Measurements from ENCODE around the gene PLS3. TPM values are rescaled to one million over a fixed set of nuclear protein-coding genes. Genes with fewer than 3 reads are reported as not detected.
"Not testable (repeated sequence)": the region's sequence is repeated elsewhere in the genome, so short reads cannot be mapped to it uniquely, and the experiment has no call there.

PLS3 gene
- polyA plus RNA-seq, 2 donors = 59.6 to 103 TPM

DNA sequence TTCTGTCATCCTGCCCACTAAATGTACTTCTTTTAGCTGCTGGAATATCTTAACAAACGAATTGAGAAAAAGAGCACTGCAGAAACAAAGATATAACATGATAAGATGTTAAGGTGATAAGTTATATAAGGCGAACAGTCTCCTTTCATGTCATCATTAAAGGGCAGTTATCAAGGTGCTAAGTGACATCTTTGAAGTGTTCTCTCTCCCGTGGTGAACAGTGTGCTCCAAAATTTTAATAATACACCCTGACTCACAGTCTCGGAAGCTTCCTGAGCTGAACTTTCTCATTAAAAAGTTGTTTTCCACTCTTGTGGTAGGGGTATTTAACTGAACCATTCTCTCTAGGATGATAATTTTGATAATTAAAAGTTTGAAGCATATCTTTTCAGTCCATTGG lies 61.6 kb downstream of the PLS3 start:
- Histone ChIP-seq H3K27ac (ENCODE audit: low read depth in 2 of 2, low read length in 1 of 2) (no peak overlapping the region), H3K27me3 (ENCODE audit: control insufficient read depth in 1 of 2, insufficient read depth in 2 of 2, low read length in 2 of 2) (no peaks in the 10 kb centered on the region)

DNA sequence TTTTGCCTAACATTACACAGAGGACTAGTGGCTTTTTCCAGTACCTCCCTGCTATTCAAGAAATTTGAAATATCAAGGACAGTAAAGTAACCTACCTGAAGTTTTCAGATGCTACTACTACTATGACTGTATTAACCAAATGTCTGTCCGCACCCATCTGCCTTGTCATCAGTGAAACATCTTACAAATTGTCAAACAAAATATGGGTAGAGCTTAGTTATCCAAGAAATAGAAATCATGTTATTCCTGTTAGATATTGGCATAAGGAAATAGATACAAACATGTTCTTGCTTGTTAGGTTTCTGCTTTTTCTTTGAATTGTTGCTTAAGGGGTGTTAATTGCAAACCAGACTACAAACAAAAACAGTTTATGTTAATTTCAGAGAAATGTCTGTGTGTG lies 63.9 kb downstream of the PLS3 start:
- H3K27me3 ChIP-seq (ENCODE audit: control insufficient read depth in 1 of 2, insufficient read depth in 2 of 2, low read length in 2 of 2) = no peaks in the 10 kb centered on the region

More for the DNA sequence above, 61.6 kb downstream of the PLS3 start:
- H3K4me1 ChIP-seq (ENCODE audit: control insufficient read depth in 2 of 2, insufficient read depth in 2 of 2, low read length in 1 of 2) = no peaks in the 10 kb centered on the region
- no peak overlapping the region for H3K4me3 ChIP-seq (ENCODE audit: low read depth in 1 of 2, low read length in 2 of 2)
- WGBS, 2 donors = 49 to 70% methylated on average over 4 of the region's 4 CpGs
- no peaks in the 10 kb centered on the region for H3K36me3 ChIP-seq (ENCODE audit: control insufficient read depth in 2 of 2, insufficient read depth in 2 of 2, low read length in 1 of 2)
- H3K9me3 ChIP-seq (ENCODE audit: control insufficient read depth in 2 of 2, insufficient read depth in 1 of 2, low read depth in 1 of 2, low read length in 1 of 2) = no peaks in the 10 kb centered on the region

DNA sequence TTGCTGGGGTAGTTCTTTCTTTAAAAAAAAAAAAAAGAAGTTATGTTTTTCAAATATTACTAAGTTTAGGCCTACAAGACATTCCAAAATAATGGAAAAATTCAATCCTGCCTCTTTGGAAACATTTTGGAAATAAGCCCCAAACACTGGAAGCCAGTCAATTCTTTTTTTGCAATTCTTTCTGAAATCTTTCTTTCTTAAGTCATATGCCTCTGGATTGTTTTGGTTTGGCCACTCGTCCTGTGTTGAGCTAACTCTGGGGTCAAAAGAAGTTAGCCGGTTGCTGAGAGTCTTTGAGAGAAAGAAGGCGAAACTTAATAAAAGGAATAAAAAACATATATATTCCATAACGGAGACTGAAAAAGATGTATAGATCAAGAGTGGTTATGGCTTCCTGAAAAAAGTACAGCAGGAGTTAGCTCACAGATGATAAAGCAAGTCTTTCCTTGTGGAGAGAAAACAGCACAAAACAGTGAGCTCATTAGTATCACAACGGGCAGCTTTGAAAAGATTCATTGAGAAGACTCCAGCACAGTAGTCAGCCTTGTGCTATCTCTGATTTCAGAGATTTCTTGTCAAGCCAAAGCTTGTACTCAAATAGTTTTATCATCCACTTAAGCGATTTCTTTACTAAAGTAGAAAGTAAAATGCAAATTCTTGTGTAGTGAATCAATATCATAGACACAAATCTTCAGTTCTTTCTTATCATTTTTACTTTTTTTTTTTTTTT lies 64.8 kb downstream of the PLS3 start:
- Histone ChIP-seq H3K4me1 (ENCODE audit: control insufficient read depth in 2 of 2, insufficient read depth in 2 of 2, low read length in 1 of 2) (no peaks in the 10 kb centered on the region), H3K9me3 (ENCODE audit: control insufficient read depth in 2 of 2, insufficient read depth in 1 of 2, low read depth in 1 of 2, low read length in 1 of 2) (no peaks in the 10 kb centered on the region), H3K27ac (ENCODE audit: low read depth in 2 of 2, low read length in 1 of 2) (no peak overlapping the region), H3K36me3 (ENCODE audit: control insufficient read depth in 2 of 2, insufficient read depth in 2 of 2, low read length in 1 of 2) (no peaks in the 10 kb centered on the region), H3K4me3 (ENCODE audit: low read depth in 1 of 2, low read length in 2 of 2) (no peak overlapping the region), H3K27me3 (ENCODE audit: control insufficient read depth in 1 of 2, insufficient read depth in 2 of 2, low read length in 2 of 2) (no peaks in the 10 kb centered on the region)
- 49 to 60% methylated on average over 6 of the region's 6 CpGs for WGBS, 2 donors

More for the DNA sequence above, 63.9 kb downstream of the PLS3 start:
- H3K27ac ChIP-seq (ENCODE audit: low read depth in 2 of 2, low read length in 1 of 2) = no peak overlapping the region
- no peaks in the 10 kb centered on the region for H3K36me3 ChIP-seq (ENCODE audit: control insufficient read depth in 2 of 2, insufficient read depth in 2 of 2, low read length in 1 of 2)
- no peak overlapping the region for H3K4me3 ChIP-seq (ENCODE audit: low read depth in 1 of 2, low read length in 2 of 2)
- 43 to 69% methylated on average over 1 of the region's 1 CpG for whole genome bisulfite sequencing, 2 donors
- H3K4me1 ChIP-seq (ENCODE audit: control insufficient read depth in 2 of 2, insufficient read depth in 2 of 2, low read length in 1 of 2) = no peaks in the 10 kb centered on the region
- H3K9me3 ChIP-seq (ENCODE audit: control insufficient read depth in 2 of 2, insufficient read depth in 1 of 2, low read depth in 1 of 2, low read length in 1 of 2) = no peaks in the 10 kb centered on the region

DNA sequence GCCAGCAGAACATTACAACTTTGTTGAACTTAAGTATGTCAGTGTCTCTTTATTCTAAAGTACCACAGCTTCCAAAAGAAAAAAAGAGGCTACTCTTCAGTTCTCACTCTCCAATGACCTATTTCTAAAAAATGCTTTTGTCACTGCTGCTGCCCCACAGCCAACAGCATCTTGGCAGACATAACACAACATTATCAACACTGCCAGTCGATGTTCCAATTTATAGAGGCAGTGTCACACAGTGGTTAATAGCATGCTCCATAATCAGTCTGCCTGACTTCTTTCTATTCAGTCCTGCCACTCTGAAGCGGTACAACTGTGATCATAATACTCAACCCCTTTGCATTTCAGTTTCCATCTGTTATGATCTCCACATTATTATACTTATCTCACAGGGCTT lies 69.2 kb downstream of the PLS3 start:
- H3K27ac ChIP-seq (ENCODE audit: low read depth in 2 of 2, low read length in 1 of 2) = no peak overlapping the region
- no peaks in the 10 kb centered on the region for H3K36me3 ChIP-seq (ENCODE audit: control insufficient read depth in 2 of 2, insufficient read depth in 2 of 2, low read length in 1 of 2)
- no peaks in the 10 kb centered on the region for H3K27me3 ChIP-seq (ENCODE audit: control insufficient read depth in 1 of 2, insufficient read depth in 2 of 2, low read length in 2 of 2)
- no peaks in the 10 kb centered on the region for H3K9me3 ChIP-seq (ENCODE audit: control insufficient read depth in 2 of 2, insufficient read depth in 1 of 2, low read depth in 1 of 2, low read length in 1 of 2)
- no peak overlapping the region for H3K4me3 ChIP-seq (ENCODE audit: low read depth in 1 of 2, low read length in 2 of 2)
- WGBS, 2 donors = 66 to 82% methylated on average over 2 of the region's 2 CpGs
- no peaks in the 10 kb centered on the region for H3K4me1 ChIP-seq (ENCODE audit: control insufficient read depth in 2 of 2, insufficient read depth in 2 of 2, low read length in 1 of 2)

DNA sequence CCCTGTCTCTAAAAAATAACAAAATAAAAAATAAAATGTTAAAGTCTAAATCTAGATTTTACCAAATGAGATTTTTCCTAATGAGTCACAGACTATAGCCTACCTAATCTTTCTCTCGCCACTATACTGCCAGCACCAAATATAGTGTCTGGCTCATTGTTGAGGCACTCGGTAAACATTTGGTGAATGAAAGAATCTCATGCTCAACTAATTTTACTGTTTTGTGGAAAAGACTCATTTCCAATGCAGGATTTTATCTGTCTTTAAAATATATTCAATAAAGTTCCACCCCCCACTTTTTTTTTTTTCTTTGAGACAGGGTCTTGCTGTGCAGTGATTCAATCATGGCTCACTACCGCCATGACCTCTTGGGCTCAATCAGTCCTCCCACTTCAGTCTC lies 71.5 kb downstream of the PLS3 start:
- H3K4me3 ChIP-seq (ENCODE audit: low read depth in 1 of 2, low read length in 2 of 2) = no peak overlapping the region
- WGBS, 2 donors = 89 to 92% methylated on average over 3 of the region's 3 CpGs
- H3K9me3 ChIP-seq (ENCODE audit: control insufficient read depth in 2 of 2, insufficient read depth in 1 of 2, low read depth in 1 of 2, low read length in 1 of 2) = no peaks in the 10 kb centered on the region
- H3K36me3 ChIP-seq (ENCODE audit: control insufficient read depth in 2 of 2, insufficient read depth in 2 of 2, low read length in 1 of 2) = no peaks in the 10 kb centered on the region
- no peaks in the 10 kb centered on the region for H3K4me1 ChIP-seq (ENCODE audit: control insufficient read depth in 2 of 2, insufficient read depth in 2 of 2, low read length in 1 of 2)
- H3K27ac ChIP-seq (ENCODE audit: low read depth in 2 of 2, low read length in 1 of 2) = no peak overlapping the region
- no peaks in the 10 kb centered on the region for H3K27me3 ChIP-seq (ENCODE audit: control insufficient read depth in 1 of 2, insufficient read depth in 2 of 2, low read length in 2 of 2)

DNA sequence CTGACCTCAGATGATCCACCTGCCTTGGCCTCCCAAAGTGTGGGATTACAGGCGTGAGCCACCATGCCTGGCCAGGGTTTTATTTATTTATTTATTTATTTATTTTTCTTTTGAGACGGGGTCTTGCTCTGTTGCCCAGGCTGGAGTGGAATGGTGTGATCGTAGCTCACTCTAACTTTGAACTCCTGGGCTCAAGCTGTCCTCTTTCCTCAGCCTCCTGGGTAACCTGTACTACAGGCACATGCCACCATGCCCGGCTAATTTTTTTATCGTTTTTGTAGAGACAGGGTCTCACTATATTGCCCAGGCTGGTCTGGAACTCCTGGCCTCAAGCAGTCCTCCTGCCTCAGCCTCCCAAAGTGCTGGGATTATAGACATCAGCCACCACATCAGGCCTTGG lies 72.4 kb downstream of the PLS3 start:
- H3K27me3 ChIP-seq (ENCODE audit: control insufficient read depth in 1 of 2, insufficient read depth in 2 of 2, low read length in 2 of 2); H3K4me1 ChIP-seq (ENCODE audit: control insufficient read depth in 2 of 2, insufficient read depth in 2 of 2, low read length in 1 of 2); H3K27ac ChIP-seq (ENCODE audit: low read depth in 2 of 2, low read length in 1 of 2); H3K36me3 ChIP-seq (ENCODE audit: control insufficient read depth in 2 of 2, insufficient read depth in 2 of 2, low read length in 1 of 2); H3K9me3 ChIP-seq (ENCODE audit: control insufficient read depth in 2 of 2, insufficient read depth in 1 of 2, low read depth in 1 of 2, low read length in 1 of 2); H3K4me3 ChIP-seq (ENCODE audit: low read depth in 1 of 2, low read length in 2 of 2): not testable (repeated sequence)
- 91 to 97% methylated on average over 5 of the region's 5 CpGs for WGBS, 2 donors

DNA sequence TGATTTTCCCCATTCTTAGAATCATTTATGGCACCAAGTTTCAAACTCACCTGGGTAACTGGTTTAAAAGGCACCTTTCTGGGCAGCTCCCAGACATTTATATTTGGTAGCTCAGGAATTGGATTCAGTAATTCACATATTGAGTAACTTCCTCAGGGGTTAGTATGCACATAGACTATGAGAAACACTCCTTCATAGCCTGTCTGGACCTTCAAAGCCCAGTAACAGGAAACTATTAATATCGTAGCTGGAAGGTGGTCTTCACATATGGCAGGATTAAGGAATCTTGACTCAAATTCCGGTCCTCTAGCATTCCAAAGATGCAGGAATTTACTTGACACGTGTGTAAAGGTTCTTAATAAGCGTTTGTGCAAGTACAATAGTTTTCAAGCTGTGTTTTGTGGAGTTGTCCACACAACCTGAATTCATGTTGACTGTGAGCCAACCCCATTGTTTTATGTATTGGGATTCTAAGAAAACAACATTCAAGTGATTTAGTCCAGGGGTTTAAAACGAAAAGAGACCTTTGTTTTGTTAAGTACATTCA lies 78.4 kb downstream of the PLS3 start:
- H3K27ac ChIP-seq (ENCODE audit: low read depth in 2 of 2, low read length in 1 of 2) = no peak overlapping the region
- 48 to 62% methylated on average over 5 of the region's 5 CpGs for WGBS, 2 donors
- H3K4me1 ChIP-seq (ENCODE audit: control insufficient read depth in 2 of 2, insufficient read depth in 2 of 2, low read length in 1 of 2) = no peaks in the 10 kb centered on the region
- no peaks in the 10 kb centered on the region for H3K9me3 ChIP-seq (ENCODE audit: control insufficient read depth in 2 of 2, insufficient read depth in 1 of 2, low read depth in 1 of 2, low read length in 1 of 2)
- no peaks in the 10 kb centered on the region for H3K27me3 ChIP-seq (ENCODE audit: control insufficient read depth in 1 of 2, insufficient read depth in 2 of 2, low read length in 2 of 2)
- no peak overlapping the region for H3K4me3 ChIP-seq (ENCODE audit: low read depth in 1 of 2, low read length in 2 of 2)
- no peaks in the 10 kb centered on the region for H3K36me3 ChIP-seq (ENCODE audit: control insufficient read depth in 2 of 2, insufficient read depth in 2 of 2, low read length in 1 of 2)

DNA sequence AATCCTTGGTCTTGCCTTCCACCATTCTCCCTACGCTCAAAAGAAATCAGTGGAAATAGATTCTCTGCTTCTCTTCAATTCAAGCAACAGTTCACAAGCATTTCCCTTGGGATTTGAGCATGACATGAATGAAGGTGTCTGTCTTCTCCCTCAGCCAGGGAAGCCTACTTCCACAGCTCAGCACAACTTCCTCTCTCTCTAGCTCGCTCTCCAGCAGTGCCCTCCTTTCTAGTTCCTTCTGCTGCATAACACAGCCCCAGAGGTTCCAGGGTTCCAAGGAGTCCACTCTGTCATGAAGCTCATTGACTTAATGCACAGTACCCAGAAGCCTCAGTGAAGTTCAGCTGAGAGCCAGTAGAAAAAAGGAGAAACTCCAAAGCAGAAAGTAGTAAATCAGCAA lies 81.3 kb downstream of the PLS3 start:
- H3K27ac ChIP-seq (ENCODE audit: low read depth in 2 of 2, low read length in 1 of 2) = no peak overlapping the region
- H3K27me3 ChIP-seq (ENCODE audit: control insufficient read depth in 1 of 2, insufficient read depth in 2 of 2, low read length in 2 of 2) = no peaks in the 10 kb centered on the region
- no peaks in the 10 kb centered on the region for H3K9me3 ChIP-seq (ENCODE audit: control insufficient read depth in 2 of 2, insufficient read depth in 1 of 2, low read depth in 1 of 2, low read length in 1 of 2)
- no peak overlapping the region for H3K4me3 ChIP-seq (ENCODE audit: low read depth in 1 of 2, low read length in 2 of 2)
- WGBS, 2 donors = 69 to 87% methylated on average over 2 of the region's 2 CpGs
- no peaks in the 10 kb centered on the region for H3K4me1 ChIP-seq (ENCODE audit: control insufficient read depth in 2 of 2, insufficient read depth in 2 of 2, low read length in 1 of 2)
- H3K36me3 ChIP-seq (ENCODE audit: control insufficient read depth in 2 of 2, insufficient read depth in 2 of 2, low read length in 1 of 2) = no peaks in the 10 kb centered on the region

DNA sequence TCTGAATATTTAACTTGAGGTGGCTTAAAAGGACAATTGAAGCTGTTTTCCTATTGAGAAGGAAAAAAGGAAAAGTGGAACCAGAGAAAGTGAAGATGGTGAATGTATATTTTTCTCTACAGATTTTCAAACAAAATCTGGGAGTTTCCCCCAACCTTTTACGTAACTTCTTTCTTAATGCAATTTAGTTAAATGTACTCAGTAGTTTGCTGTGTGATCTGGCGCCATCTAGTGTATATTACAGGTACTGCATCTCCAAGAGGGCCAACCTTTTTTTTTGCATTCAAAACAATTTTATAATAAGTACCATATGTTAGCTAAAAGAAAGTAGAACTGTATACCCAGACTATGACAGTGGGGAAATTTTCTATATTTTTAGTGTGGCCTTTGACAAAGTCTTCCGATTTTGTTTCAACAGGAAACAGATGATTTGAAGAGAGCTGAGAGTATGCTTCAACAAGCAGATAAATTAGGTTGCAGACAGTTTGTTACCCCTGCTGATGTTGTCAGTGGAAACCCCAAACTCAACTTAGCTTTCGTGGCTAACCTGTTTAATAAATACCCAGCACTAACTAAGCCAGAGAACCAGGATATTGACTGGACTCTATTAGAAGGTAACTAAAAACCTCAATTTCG lies 82.0 kb downstream of the PLS3 start:
- Histone ChIP-seq H3K27ac (ENCODE audit: low read depth in 2 of 2, low read length in 1 of 2) (no peak overlapping the region), H3K9me3 (ENCODE audit: control insufficient read depth in 2 of 2, insufficient read depth in 1 of 2, low read depth in 1 of 2, low read length in 1 of 2) (no peaks in the 10 kb centered on the region), H3K27me3 (ENCODE audit: control insufficient read depth in 1 of 2, insufficient read depth in 2 of 2, low read length in 2 of 2) (no peaks in the 10 kb centered on the region), H3K4me3 (ENCODE audit: low read depth in 1 of 2, low read length in 2 of 2) (no peak overlapping the region), H3K36me3 (ENCODE audit: control insufficient read depth in 2 of 2, insufficient read depth in 2 of 2, low read length in 1 of 2) (no peaks in the 10 kb centered on the region), H3K4me1 (ENCODE audit: control insufficient read depth in 2 of 2, insufficient read depth in 2 of 2, low read length in 1 of 2) (no peaks in the 10 kb centered on the region)
- WGBS, 2 donors = 25 to 27% methylated on average over 5 of the region's 5 CpGs

DNA sequence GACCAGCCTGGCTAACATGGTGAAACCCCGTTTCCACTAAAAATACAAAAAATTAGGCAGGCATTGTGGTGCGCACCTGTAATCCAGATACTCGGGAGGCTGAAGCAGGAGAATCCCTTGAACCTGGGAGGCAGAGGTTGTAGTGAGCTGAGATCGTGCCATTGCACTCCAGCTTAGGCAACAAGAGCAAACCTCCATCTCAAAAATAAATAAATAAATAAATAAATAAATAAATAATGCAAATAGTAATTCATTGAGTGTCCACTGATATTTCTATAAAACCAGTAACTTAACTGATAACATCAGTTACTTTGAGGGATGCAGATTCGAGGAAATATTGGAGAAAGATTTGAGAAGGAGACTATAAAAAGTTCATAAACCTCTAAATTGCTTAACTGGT lies 83.4 kb downstream of the PLS3 start:
- not testable (repeated sequence) for H3K4me1 ChIP-seq (ENCODE audit: control insufficient read depth in 2 of 2, insufficient read depth in 2 of 2, low read length in 1 of 2); H3K27me3 ChIP-seq (ENCODE audit: control insufficient read depth in 1 of 2, insufficient read depth in 2 of 2, low read length in 2 of 2); H3K9me3 ChIP-seq (ENCODE audit: control insufficient read depth in 2 of 2, insufficient read depth in 1 of 2, low read depth in 1 of 2, low read length in 1 of 2); H3K4me3 ChIP-seq (ENCODE audit: low read depth in 1 of 2, low read length in 2 of 2); H3K27ac ChIP-seq (ENCODE audit: low read depth in 2 of 2, low read length in 1 of 2); H3K36me3 ChIP-seq (ENCODE audit: control insufficient read depth in 2 of 2, insufficient read depth in 2 of 2, low read length in 1 of 2)
- 77 to 92% methylated on average over 5 of the region's 5 CpGs for WGBS, 2 donors
